Liver (tissue), 9 donors: ENCODE results near the gene CBX6. TPM values are rescaled to one million over a fixed set of nuclear protein-coding genes. Genes with fewer than 3 reads are reported as not detected.

ENCODE experiments used
- DNase-seq: peaks from one replicate; pipeline ENCODE4 v3.0.0-alpha.2; 2017; ENCODE audit warnings: low spot score
- H3K27ac ChIP-seq, 2 donors: one replicate each; pipeline ENCODE4 v1.7.0; 2013; ENCODE audit warnings: inconsistent platforms in 2 of 2, low read length in 2 of 2, control low read depth in 1 of 2, low read depth in 1 of 2, mild to moderate bottlenecking in 1 of 2
- H3K27me3 ChIP-seq, 4 donors: one replicate each; pipeline versions ENCODE4 v1.6.1 to v1.7.0; 2013; ENCODE audit warnings: low read length in 3 of 4, inconsistent platforms in 1 of 4, mild to moderate bottlenecking in 1 of 4, moderate library complexity in 1 of 4; ENCODE audit not compliant: control insufficient read depth in 4 of 4, insufficient read depth in 4 of 4
- H3K36me3 ChIP-seq, 4 donors: one replicate each; pipeline versions ENCODE4 v1.6.1 to v1.7.0; 2013; ENCODE audit warnings: low read length in 3 of 4, mild to moderate bottlenecking in 3 of 4, low read depth in 1 of 4, moderate library complexity in 1 of 4; ENCODE audit not compliant: control insufficient read depth in 4 of 4, insufficient read depth in 3 of 4
- H3K4me1 ChIP-seq, 4 donors: one replicate each; pipeline versions ENCODE4 v1.6.1 to v1.7.0; 2013; ENCODE audit warnings: low read length in 3 of 4, mild to moderate bottlenecking in 3 of 4, moderate library complexity in 1 of 4; ENCODE audit not compliant: control insufficient read depth in 4 of 4, insufficient read depth in 4 of 4
- H3K4me3 ChIP-seq, 3 donors: one replicate each; pipeline versions ENCODE4 v1.6.1 to v1.7.0; 2013; ENCODE audit warnings: low read length in 3 of 3, control low read depth in 1 of 3, low read depth in 1 of 3, mild to moderate bottlenecking in 1 of 3
- H3K9ac ChIP-seq, 2 donors: one replicate each; pipeline ENCODE4 v1.7.0; 2013; ENCODE audit warnings: low read length in 2 of 2, mild to moderate bottlenecking in 2 of 2, moderate library complexity in 2 of 2, control low read depth in 1 of 2, low read depth in 1 of 2
- H3K9me3 ChIP-seq, 4 donors: one replicate each; pipeline versions ENCODE4 v1.6.1 to v1.7.0; 2013; ENCODE audit warnings: low read length in 3 of 4; ENCODE audit not compliant: control insufficient read depth in 4 of 4
- EGR1 ChIP-seq, 2 donors: IDR thresholded peaks; 2 replicates each; pipeline ENCODE4 v1.6.1; 2016 to 2018; ENCODE audit warnings: antibody characterized with exemption in 2 of 2, low read depth in 2 of 2
- FOXA1 ChIP-seq: IDR thresholded peaks from 2 replicates; pipeline ENCODE4 v1.6.1; 2016; ENCODE audit warnings: antibody characterized with exemption
- FOXA2 ChIP-seq: IDR thresholded peaks from 2 replicates; pipeline ENCODE4 v1.6.1; 2016; ENCODE audit warnings: antibody characterized with exemption
- HNF4A ChIP-seq, 2 donors: conservative IDR thresholded peaks; 2 replicates each; pipeline ENCODE4 v1.6.1; 2016; ENCODE audit warnings: antibody characterized with exemption in 2 of 2, mild to moderate bottlenecking in 2 of 2
- HNF4G ChIP-seq: IDR thresholded peaks from 2 replicates; pipeline ENCODE4 v1.6.1; 2016; ENCODE audit warnings: antibody characterized with exemption
- JUND ChIP-seq, 2 donors: IDR thresholded peaks; 2 replicates each; pipeline ENCODE4 v1.6.1; 2016; ENCODE audit warnings: antibody characterized with exemption in 2 of 2
- RAD21 ChIP-seq, 2 donors: IDR thresholded peaks; 2 replicates each; pipeline ENCODE4 v1.6.1; 2016; ENCODE audit warnings: antibody characterized with exemption in 2 of 2, mild to moderate bottlenecking in 2 of 2
- SP1 ChIP-seq: IDR thresholded peaks from 2 replicates; pipeline ENCODE4 v1.6.1; 2018; ENCODE audit warnings: antibody characterized with exemption, mild to moderate bottlenecking
- TAF1 ChIP-seq: conservative IDR thresholded peaks from 2 replicates; pipeline ENCODE4 v1.6.1; 2016; ENCODE audit warnings: antibody characterized with exemption, mild to moderate bottlenecking
- YY1 ChIP-seq: IDR thresholded peaks from 2 replicates; pipeline ENCODE4 v1.6.1; 2016; ENCODE audit warnings: antibody characterized with exemption, mild to moderate bottlenecking
- WGBS: extraction: QIAGEN DNeasy Blood & Tissue Kit; methylation state at CpG from one replicate; pipeline ENCODE4 v1.1.7; 2013; 5-methylcytosine and 5-hydroxymethylcytosine counted together
- polyA plus RNA-seq, 2 donors: library from polyadenylated mRNA; stranded (reverse) in 1 of 2; unstranded in 1 of 2; fragments of 200-250 nt in 1 of 2; fragments of >200 nt in 1 of 2; fragmentation: Nextera tagmentation in 1 of 2; extraction: Ambion mirVana in 1 of 2; gene quantifications; one replicate each; pipeline versions ENCODE4 v1.2.1 to v1.2.3, GENCODE V29; 2013 to 2015
- total RNA-seq, 2 donors: library from RNA; depleted of rRNA; stranded (reverse); fragments of >200 nt; gene quantifications; one replicate each; pipeline ENCODE4 v1.2.3, GENCODE V29; 2014
- TF ChIP-seq, protein P1 (sequence below): IDR thresholded peaks from 2 replicates; pipeline ENCODE4 v1.6.1; 2016; ENCODE audit warnings: antibody characterized with exemption
- TF ChIP-seq, protein P2 (sequence below): fragments of 150-350 bp; IDR thresholded peaks from 2 replicates; pipeline ENCODE4 v1.5.1; 2017; ENCODE audit warnings: improper control_type of control experiment, low read depth, low read length; ENCODE audit not compliant: missing input control
- TF ChIP-seq, protein P3 (sequence below): IDR thresholded peaks from 2 replicates; pipeline ENCODE4 v1.6.1; 2016; ENCODE audit warnings: antibody characterized with exemption, mild to moderate bottlenecking
- TF ChIP-seq, protein P4 (sequence below): IDR thresholded peaks from 2 replicates; pipeline ENCODE4 v1.6.1; 2016; ENCODE audit warnings: antibody characterized with exemption
- donor health status: healthy.
- donor health status: healthy.
- donor health status: healthy.
- donor health status: healthy.
- donor health status: healthy.

The CBX6 gene
- total and polyA plus RNA-seq, 4 donors = 7.3 to 11.0 (median 10.2) TPM

DNA sequence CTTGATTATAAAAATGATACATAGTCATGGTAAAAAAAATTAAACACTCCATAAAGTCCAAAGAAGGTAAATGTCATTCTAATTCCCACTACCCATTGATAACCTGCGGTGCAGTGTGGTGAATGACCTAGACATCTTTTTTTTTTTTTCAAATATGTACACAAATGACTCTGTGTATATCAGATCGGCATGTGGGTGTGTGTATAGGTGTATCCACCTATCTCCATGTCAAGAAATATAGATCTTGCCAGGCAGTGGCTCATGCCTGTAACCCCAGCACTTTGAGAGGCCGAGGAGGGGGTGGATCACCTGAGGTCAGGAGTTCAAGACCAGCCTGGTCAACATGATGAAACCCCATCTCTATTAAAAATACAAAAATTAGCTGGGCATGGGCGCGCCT is 18.4 kb upstream of the CBX6 start:
- Histone ChIP-seq H3K27ac (no peak overlapping the region), H3K27me3 (peaks cover 0 to 2% (median 0%) of the 10 kb centered on the region in 4 donors), H3K4me1 (no peaks in the 10 kb centered on the region), H3K9me3 (no peaks in the 10 kb centered on the region), H3K36me3 (no peaks in the 10 kb centered on the region), H3K9ac (no peak overlapping the region), H3K4me3 (no peak overlapping the region)
- TF ChIP-seq YY1 (no peak), HNF4A (conservative IDR thresholded peaks at IDR 0.05) (no peak), RAD21 (IDR thresholded peaks at IDR 0.05) (no peak), FOXA2 (no peak), TAF1 (no peak), EGR1 (IDR thresholded peaks at IDR 0.05; ENCODE audit: low read depth in 2 of 2) (no peak)
- TF ChIP-seq, protein P1, sequence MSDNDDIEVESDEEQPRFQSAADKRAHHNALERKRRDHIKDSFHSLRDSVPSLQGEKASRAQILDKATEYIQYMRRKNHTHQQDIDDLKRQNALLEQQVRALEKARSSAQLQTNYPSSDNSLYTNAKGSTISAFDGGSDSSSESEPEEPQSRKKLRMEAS = no peak
- WGBS = 75% methylated on average over 5 of the region's 5 CpGs
- no peak for DNase-seq

DNA sequence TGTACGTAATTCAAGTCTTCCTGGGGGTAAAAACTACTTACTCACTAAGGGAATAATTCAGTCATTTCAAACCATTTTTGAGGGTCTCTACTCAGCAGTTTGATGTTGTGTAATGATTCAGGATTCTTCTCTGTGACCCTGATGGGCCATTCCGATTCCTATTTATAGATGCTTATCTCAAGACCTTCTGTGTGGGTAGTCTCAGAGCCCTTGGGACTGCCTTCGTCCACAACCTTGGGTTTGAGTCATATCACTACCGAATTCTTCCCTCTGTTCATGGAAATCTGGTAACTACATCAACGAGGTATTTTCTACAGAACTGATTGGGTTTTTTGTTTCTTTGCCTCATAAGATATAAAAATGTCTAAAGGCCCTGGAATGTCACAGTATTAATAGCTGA is 14.3 kb upstream of the CBX6 start:
- H3K4me3 ChIP-seq = no peak overlapping the region
- DNase-seq = no peak
- H3K27ac ChIP-seq = no peak overlapping the region
- whole genome bisulfite sequencing = 72% methylated on average over 5 of the region's 5 CpGs
- H3K36me3 ChIP-seq = no peaks in the 10 kb centered on the region
- peaks cover 0 to 9% (median 7%) of the 10 kb centered on the region in 4 donors for H3K4me1 ChIP-seq
- H3K9me3 ChIP-seq = no peaks in the 10 kb centered on the region
- TF ChIP-seq, protein P1 = no peak
- TF ChIP-seq FOXA1 (no peak), HNF4G (no peak), JUND (IDR thresholded peaks at IDR 0.05) (no peak), EGR1 (IDR thresholded peaks at IDR 0.05; ENCODE audit: low read depth in 2 of 2) (no peak), RAD21 (IDR thresholded peaks at IDR 0.05) (no peak), FOXA2 (no peak), SP1 (no peak)
- TF ChIP-seq, protein P2, sequence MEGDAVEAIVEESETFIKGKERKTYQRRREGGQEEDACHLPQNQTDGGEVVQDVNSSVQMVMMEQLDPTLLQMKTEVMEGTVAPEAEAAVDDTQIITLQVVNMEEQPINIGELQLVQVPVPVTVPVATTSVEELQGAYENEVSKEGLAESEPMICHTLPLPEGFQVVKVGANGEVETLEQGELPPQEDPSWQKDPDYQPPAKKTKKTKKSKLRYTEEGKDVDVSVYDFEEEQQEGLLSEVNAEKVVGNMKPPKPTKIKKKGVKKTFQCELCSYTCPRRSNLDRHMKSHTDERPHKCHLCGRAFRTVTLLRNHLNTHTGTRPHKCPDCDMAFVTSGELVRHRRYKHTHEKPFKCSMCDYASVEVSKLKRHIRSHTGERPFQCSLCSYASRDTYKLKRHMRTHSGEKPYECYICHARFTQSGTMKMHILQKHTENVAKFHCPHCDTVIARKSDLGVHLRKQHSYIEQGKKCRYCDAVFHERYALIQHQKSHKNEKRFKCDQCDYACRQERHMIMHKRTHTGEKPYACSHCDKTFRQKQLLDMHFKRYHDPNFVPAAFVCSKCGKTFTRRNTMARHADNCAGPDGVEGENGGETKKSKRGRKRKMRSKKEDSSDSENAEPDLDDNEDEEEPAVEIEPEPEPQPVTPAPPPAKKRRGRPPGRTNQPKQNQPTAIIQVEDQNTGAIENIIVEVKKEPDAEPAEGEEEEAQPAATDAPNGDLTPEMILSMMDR = no peak
- TF ChIP-seq, protein P3, sequence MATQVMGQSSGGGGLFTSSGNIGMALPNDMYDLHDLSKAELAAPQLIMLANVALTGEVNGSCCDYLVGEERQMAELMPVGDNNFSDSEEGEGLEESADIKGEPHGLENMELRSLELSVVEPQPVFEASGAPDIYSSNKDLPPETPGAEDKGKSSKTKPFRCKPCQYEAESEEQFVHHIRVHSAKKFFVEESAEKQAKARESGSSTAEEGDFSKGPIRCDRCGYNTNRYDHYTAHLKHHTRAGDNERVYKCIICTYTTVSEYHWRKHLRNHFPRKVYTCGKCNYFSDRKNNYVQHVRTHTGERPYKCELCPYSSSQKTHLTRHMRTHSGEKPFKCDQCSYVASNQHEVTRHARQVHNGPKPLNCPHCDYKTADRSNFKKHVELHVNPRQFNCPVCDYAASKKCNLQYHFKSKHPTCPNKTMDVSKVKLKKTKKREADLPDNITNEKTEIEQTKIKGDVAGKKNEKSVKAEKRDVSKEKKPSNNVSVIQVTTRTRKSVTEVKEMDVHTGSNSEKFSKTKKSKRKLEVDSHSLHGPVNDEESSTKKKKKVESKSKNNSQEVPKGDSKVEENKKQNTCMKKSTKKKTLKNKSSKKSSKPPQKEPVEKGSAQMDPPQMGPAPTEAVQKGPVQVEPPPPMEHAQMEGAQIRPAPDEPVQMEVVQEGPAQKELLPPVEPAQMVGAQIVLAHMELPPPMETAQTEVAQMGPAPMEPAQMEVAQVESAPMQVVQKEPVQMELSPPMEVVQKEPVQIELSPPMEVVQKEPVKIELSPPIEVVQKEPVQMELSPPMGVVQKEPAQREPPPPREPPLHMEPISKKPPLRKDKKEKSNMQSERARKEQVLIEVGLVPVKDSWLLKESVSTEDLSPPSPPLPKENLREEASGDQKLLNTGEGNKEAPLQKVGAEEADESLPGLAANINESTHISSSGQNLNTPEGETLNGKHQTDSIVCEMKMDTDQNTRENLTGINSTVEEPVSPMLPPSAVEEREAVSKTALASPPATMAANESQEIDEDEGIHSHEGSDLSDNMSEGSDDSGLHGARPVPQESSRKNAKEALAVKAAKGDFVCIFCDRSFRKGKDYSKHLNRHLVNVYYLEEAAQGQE = no peak
- TF ChIP-seq, protein P4, sequence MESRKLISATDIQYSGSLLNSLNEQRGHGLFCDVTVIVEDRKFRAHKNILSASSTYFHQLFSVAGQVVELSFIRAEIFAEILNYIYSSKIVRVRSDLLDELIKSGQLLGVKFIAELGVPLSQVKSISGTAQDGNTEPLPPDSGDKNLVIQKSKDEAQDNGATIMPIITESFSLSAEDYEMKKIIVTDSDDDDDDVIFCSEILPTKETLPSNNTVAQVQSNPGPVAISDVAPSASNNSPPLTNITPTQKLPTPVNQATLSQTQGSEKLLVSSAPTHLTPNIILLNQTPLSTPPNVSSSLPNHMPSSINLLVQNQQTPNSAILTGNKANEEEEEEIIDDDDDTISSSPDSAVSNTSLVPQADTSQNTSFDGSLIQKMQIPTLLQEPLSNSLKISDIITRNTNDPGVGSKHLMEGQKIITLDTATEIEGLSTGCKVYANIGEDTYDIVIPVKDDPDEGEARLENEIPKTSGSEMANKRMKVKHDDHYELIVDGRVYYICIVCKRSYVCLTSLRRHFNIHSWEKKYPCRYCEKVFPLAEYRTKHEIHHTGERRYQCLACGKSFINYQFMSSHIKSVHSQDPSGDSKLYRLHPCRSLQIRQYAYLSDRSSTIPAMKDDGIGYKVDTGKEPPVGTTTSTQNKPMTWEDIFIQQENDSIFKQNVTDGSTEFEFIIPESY = no peak
- no peak overlapping the region for H3K9ac ChIP-seq
- H3K27me3 ChIP-seq = no peaks in the 10 kb centered on the region
